Fibroblast of skin of abdomen (primary cell): ENCODE measurements around the gene EML4.
"Not testable (repeated sequence)": the region's sequence is repeated elsewhere in the genome, so short reads cannot be mapped to it uniquely, and the experiment has no call there.

Source experiments
- DNase-seq: peaks from one replicate; pipeline ENCODE4 v3.0.0-alpha.2; 2013

The EML4 gene

GRCh38 chr2:42173467-42173866 is 4.3 kb downstream of the EML4 start:
- not testable (repeated sequence) for DNase-seq

- DNase-seq: no peak
Measured at GRCh38 chr2:42176992-42177738, 8.0 kb downstream of the EML4 start.

- no peak for DNase-seq
Measured at GRCh38 chr2:42178335-42178734, 9.2 kb downstream of the EML4 start.

- DNase-seq: no peak
Measured at GRCh38 chr2:42180300-42180699, 11.1 kb downstream of the EML4 start.

- DNase-seq: no peak
Measured at GRCh38 chr2:42182654-42183308, 13.6 kb downstream of the EML4 start.

- DNase-seq: no peak
Measured at GRCh38 chr2:42183775-42184174, 14.6 kb downstream of the EML4 start.

- no peak for DNase-seq
Measured at GRCh38 chr2:42184346-42184745, 15.2 kb downstream of the EML4 start.

GRCh38 chr2:42185220-42185921 is 16.2 kb downstream of the EML4 start:
- DNase-seq: no peak

- DNase-seq: no peak
Measured at GRCh38 chr2:42186366-42186765, 17.2 kb downstream of the EML4 start.

- DNase-seq: no peak
Measured at GRCh38 chr2:42186945-42187632, 17.9 kb downstream of the EML4 start.

GRCh38 chr2:42187886-42188285 is 18.7 kb downstream of the EML4 start:
- DNase-seq: no peak

GRCh38 chr2:42189235-42189566 is 20.0 kb downstream of the EML4 start:
- no peak for DNase-seq

GRCh38 chr2:42190191-42190590 is 21.0 kb downstream of the EML4 start:
- DNase-seq: no peak

GRCh38 chr2:42191285-42192009 is 22.3 kb downstream of the EML4 start:
- DNase-seq: no peak

GRCh38 chr2:42192010-42192373 is 22.8 kb downstream of the EML4 start:
- no peak for DNase-seq

GRCh38 chr2:42192652-42193566 is 23.8 kb downstream of the EML4 start:
- no peak for DNase-seq

GRCh38 chr2:42193722-42194187 is 24.6 kb downstream of the EML4 start:
- DNase-seq: no peak

- no peak for DNase-seq
Measured at GRCh38 chr2:42194428-42194827, 25.3 kb downstream of the EML4 start.

GRCh38 chr2:42195559-42195958 is 26.4 kb downstream of the EML4 start:
- peak; percentile 62 for DNase-seq

GRCh38 chr2:42196070-42196402 is 26.9 kb downstream of the EML4 start:
- DNase-seq: no peak
